Measurements from ENCODE around the gene EPHB2. TPM values are rescaled to one million over a fixed set of nuclear protein-coding genes. Genes with fewer than 3 reads are reported as not detected.

EPHB2 gene
- total RNA-seq, 4 donors from 2014 or later, result 0.08 to 3.4 (median 1.9) TPM

DNA sequence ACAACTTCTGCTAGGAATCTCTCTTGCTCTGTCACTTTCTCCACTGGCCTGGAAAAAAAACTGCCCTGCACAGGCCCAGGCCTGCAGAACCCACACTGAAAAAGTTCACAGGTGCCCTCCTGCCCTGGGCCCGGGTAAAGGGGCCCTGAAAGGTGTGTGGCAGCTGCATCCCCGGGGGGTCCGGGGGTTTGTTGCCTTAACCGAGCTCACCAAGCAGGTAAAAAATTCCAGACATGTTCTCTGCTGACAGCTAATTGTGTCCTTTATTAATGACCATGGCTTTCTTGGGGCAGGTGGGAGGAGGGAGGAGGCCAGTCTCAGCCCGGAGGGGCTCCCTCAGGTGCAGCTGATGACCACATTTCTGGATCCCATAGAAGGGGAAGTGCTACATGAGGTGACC, 139.1 kb downstream of the EPHB2 start:
- Histone ChIP-seq H3K27me3 (peaks cover 0 to 71% (median 0%) of the 10 kb centered on the region in 4 donors), H3K4me1 (peaks cover 0 to 27% (median 4%) of the 10 kb centered on the region in 3 donors), H3K36me3 (no peaks in the 10 kb centered on the region), H3K4me3 (no peak overlapping the region), H3K27ac (no peak overlapping the region), H3K9me3 (no peaks in the 10 kb centered on the region)
- TF ChIP-seq POLR2A (IDR thresholded peaks at IDR 0.05), result no peak
- TF ChIP-seq CTCF (IDR thresholded peaks at IDR 0.05), result no peak
- intact Hi-C loops (cut with DNase I), result no loop called here
- whole genome bisulfite sequencing, 2 donors, result 26 to 69% methylated on average over 4 to 5 of the region's 5 CpGs
- no peak for DNase-seq

DNA sequence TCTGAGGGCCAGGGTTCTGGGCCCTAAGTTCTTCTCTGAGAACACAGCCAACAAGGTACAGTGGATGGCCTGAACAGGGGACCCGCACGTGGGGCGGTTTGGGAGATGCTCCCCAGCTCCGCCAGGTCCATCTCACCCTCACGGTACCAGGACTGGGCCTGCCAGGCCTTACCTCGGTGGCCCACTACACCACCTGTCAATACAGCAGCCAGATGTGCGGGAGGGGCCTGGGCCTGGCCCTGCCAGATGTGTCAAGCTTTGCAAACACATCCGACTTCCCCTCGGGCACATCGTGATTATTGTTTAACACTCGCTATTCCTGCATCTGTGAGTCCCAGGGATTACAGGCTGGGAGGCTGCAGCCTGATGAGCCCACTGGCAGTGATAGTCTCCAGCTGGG, 139.6 kb downstream of the EPHB2 start:
- Histone ChIP-seq H3K27ac (no peak overlapping the region), H3K4me1 (peaks cover 0 to 32% (median 9%) of the 10 kb centered on the region in 3 donors), H3K4me3 (no peak overlapping the region), H3K36me3 (no peaks in the 10 kb centered on the region), H3K9me3 (no peaks in the 10 kb centered on the region), H3K27me3 (peaks cover 0 to 68% (median 0%) of the 10 kb centered on the region in 4 donors)
- intact Hi-C loops (cut with DNase I), result no loop called here
- DNase-seq, result no peak
- no peak for TF ChIP-seq CTCF (IDR thresholded peaks at IDR 0.05)
- no peak for TF ChIP-seq POLR2A (IDR thresholded peaks at IDR 0.05)
- 37% methylated on average over 5 of the region's 11 CpGs; no CpG with 5 or more reads in 1 of the 2 donors for WGBS, 2 donors

- no peak overlapping the region for H3K27ac ChIP-seq
- 61 to 73% methylated on average over 5 to 6 of the region's 6 CpGs for WGBS, 2 donors
- no peak overlapping the region for H3K4me3 ChIP-seq
- H3K4me1 ChIP-seq, result peaks cover 0 to 34% (median 9%) of the 10 kb centered on the region in 3 donors
- no peak for DNase-seq
- no peaks in the 10 kb centered on the region for H3K9me3 ChIP-seq
- H3K36me3 ChIP-seq, result no peaks in the 10 kb centered on the region
- TF ChIP-seq CTCF (IDR thresholded peaks at IDR 0.05) (no peak), POLR2A (IDR thresholded peaks at IDR 0.05) (no peak)
- intact Hi-C loops (cut with DNase I), result no loop called here
- H3K27me3 ChIP-seq, result peaks cover 0 to 64% (median 0%) of the 10 kb centered on the region in 4 donors
These were observed 140.0 kb downstream of the EPHB2 start for GRCh38 chr1:22850681-22851080.

DNA sequence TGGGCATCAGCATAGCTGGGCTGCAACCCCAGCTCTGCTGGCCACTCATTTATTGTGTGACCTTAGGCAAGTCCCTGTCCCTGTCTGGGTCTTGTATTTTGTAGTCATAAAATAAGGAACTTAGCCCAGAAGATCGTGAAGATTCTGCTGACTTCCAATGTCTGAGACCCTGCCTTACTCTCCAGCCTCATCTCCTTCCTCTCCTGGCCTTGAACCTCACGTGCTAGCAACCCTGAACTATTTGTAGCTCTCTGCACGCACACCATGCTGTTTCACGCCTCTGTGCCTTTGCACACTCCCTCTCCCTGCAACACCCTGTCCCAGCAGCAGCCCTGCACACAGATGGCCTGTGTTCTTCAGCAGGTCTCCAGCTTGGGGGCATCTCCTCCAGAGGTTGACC, 140.9 kb downstream of the EPHB2 start:
- no peak overlapping the region for H3K27ac ChIP-seq
- no peaks in the 10 kb centered on the region for H3K9me3 ChIP-seq
- no peak for TF ChIP-seq CTCF (IDR thresholded peaks at IDR 0.05)
- no peak for DNase-seq
- H3K36me3 ChIP-seq, result no peaks in the 10 kb centered on the region
- 80 to 83% methylated on average over 4 of the region's 4 CpGs for WGBS, 2 donors
- intact Hi-C loops (cut with DNase I), result no loop called here
- H3K4me3 ChIP-seq, result no peak overlapping the region
- peaks cover 0 to 65% (median 0%) of the 10 kb centered on the region in 4 donors for H3K27me3 ChIP-seq
- peaks cover 0 to 34% (median 9%) of the 10 kb centered on the region in 3 donors for H3K4me1 ChIP-seq

- TF ChIP-seq POLR2A (IDR thresholded peaks at IDR 0.05), result no peak
- intact Hi-C loops (cut with DNase I), result no loop called here
- peaks cover 0 to 34% (median 9%) of the 10 kb centered on the region in 3 donors for H3K4me1 ChIP-seq
- no peaks in the 10 kb centered on the region for H3K36me3 ChIP-seq
- no peaks in the 10 kb centered on the region for H3K9me3 ChIP-seq
- no peak for DNase-seq
- H3K27ac ChIP-seq, result no peak overlapping the region
- H3K4me3 ChIP-seq, result no peak overlapping the region
- H3K27me3 ChIP-seq, result peaks cover 0 to 61% (median 0%) of the 10 kb centered on the region in 4 donors
- 79 to 86% methylated on average over 1 to 3 of the region's 6 CpGs for WGBS, 2 donors
These were observed 141.6 kb downstream of the EPHB2 start for GRCh38 chr1:22852144-22852655.
